H1 (cell line): ENCODE data around the gene AGGF1. TPM values are rescaled to one million over a fixed set of nuclear protein-coding genes. Genes with fewer than 3 reads are reported as not detected.

Experiments
- BCL11A ChIP-seq, 2 experiments: IDR thresholded peaks; one replicate each; pipeline ENCODE4 v1.6.1; 2011; ENCODE audit warnings: low read depth in 2 of 2, low read length in 2 of 2, mild to moderate bottlenecking in 2 of 2
- CEBPB ChIP-seq: IDR thresholded peaks from 2 replicates; pipeline ENCODE4 v1.6.1; 2012; ENCODE audit warnings: low read depth, low read length
- CHD2 ChIP-seq: IDR thresholded peaks from 2 replicates; pipeline ENCODE4 v1.6.1; 2012; ENCODE audit warnings: low read length, improper control_type of control experiment
- CHD7 ChIP-seq: fragments of 300-600 bp; sonication (generic); IDR thresholded peaks from 2 replicates; pipeline ENCODE4 v1.7.1; 2012; ENCODE audit warnings: low read length, moderate library complexity, mild to moderate bottlenecking, inconsistent platforms; ENCODE audit not compliant: insufficient replicate concordance
- CREB1 ChIP-seq: IDR thresholded peaks from 2 replicates; pipeline ENCODE4 v1.6.1; 2012; ENCODE audit warnings: inconsistent platforms
- JUN ChIP-seq: IDR thresholded peaks from 2 replicates; pipeline ENCODE4 v1.6.1; 2011; ENCODE audit warnings: low read depth, mild to moderate bottlenecking, improper control_type of control experiment, low read length
- JUND ChIP-seq: IDR thresholded peaks from 2 replicates; pipeline ENCODE4 v1.6.1; 2011; ENCODE audit warnings: mild to moderate bottlenecking, improper control_type of control experiment, low read length
- MAX ChIP-seq: IDR thresholded peaks from 2 replicates; pipeline ENCODE4 v1.6.1; 2012; ENCODE audit warnings: inconsistent platforms
- PHF8 ChIP-seq: fragments of 200-600 bp; sonication (generic); conservative IDR thresholded peaks from 2 replicates; pipeline ENCODE4 v1.7.1; 2012; ENCODE audit warnings: low read depth, mild to moderate bottlenecking, inconsistent platforms, low read length, moderate library complexity
- TAF7 ChIP-seq: optimal IDR thresholded peaks from 2 replicates; pipeline ENCODE3; 2011; ENCODE audit warnings: low read depth, mild to moderate bottlenecking, inconsistent platforms, low read length, moderate library complexity, borderline replicate concordance
- TBP ChIP-seq: IDR thresholded peaks from 2 replicates; pipeline ENCODE4 v1.6.1; 2011; ENCODE audit warnings: low read depth, low read length, improper control_type of control experiment
- polyA plus RNA-seq, 7 experiments: library from polyadenylated mRNA; depleted of rRNA in 3 of 7; stranded (reverse) in 5 of 7; unstranded in 2 of 7; fragments of >200 nt in 5 of 7; fragments of 200-250 nt in 2 of 7; gene quantifications; 1 replicate in 5 of 7; 2 replicates in 1 of 7; 4 replicates in 1 of 7; pipeline versions ENCODE4 v1.2.1 to v1.2.3, GENCODE V29; 2011 to 2013; ENCODE audit warnings: missing spikeins in 2 of 7, mixed read lengths in 2 of 7
- total RNA-seq: library from RNA; stranded (reverse); fragmentation: NEBNext Ultra II Directional; extraction: Animal tissue kit (Norgen Biotek cat#: 25700); gene quantifications from 2 replicates; pipeline ENCODE4 v1.2.1, GENCODE V29; 2021

AGGF1 gene
- total and polyA plus RNA-seq, 2 of the 8 experiments (the other 6 are each of a cell fraction or from before 2014, with no cell fraction given): 7.3 to 19.0 TPM

GRCh38 chr5:77073667-77074066 is 43.5 kb downstream of the AGGF1 start (continued):
- TF ChIP-seq CHD7 (no peak), PHF8 (no peak), MAX (no peak), BCL11A (IDR thresholded peaks at IDR 0.05; ENCODE audit: low read depth in 2 of 2, low read length in 2 of 2) (no peak), JUND (no peak), CEBPB (no peak), TBP (no peak), CHD2 (no peak), CREB1 (no peak), TAF7 (no peak), JUN (no peak)
